ENCODE data around the gene TMEM52. TPM values are rescaled to one million over a fixed set of nuclear protein-coding genes. Genes with fewer than 3 reads are reported as not detected.
A peak's percentile ranks its signal among the peaks of the same experiment; 100 is the strongest.

TMEM52 gene
- total and polyA plus RNA-seq, 2 of the 13 experiments (the other 11 are each of a cell fraction or from before 2014, with no cell fraction given), result 13.2 to 18.7 TPM

DNA sequence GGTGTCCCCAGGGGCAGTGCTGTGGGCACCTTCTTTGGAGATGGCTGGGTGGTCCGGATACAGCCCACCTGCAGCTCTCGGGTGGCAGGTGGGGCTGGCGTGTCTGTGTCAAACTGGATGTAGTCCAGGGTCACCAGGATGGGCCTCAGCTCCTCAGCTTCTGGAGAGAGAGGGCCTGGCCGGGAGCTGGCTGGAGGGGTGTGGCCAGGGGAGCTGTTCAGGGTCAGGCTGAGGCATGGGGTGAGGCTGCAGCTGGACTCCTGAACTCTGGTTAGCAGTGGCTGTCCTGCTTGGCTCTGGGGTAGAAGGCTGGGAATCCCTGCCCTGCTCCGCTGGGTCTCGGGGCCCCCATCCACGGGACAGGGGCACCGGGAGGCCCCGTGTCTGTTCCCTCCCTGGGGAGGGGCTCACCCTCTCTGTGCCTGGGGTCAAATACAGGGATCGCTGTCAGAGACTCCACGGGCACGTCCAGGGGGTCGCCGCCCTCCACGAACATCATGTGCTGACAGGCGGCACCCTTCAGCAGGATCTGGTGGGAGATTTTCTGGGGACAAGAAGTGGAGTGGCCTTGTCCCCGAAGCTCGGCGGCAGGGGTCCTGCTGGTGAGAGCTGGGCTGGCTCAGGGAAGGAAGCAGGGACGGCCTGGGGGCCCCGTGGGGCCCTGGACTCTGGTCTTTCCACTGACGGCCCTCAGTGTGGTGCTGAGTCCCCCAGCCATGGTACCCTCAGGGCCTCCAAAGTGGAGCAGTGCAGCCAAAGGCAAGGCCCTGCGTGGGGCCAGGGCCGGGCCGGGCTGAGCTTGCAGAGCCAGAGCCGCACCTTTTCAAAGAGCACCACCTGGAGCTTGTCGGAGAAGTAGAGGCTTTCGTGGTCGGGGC, 4.1 kb upstream of the TMEM52 start (continued):
- TF ChIP-seq DDIT3 (CRISPR knock-in tag; IDR thresholded peaks at IDR 0.05), result no peak
- TF ChIP-seq, protein P1, sequence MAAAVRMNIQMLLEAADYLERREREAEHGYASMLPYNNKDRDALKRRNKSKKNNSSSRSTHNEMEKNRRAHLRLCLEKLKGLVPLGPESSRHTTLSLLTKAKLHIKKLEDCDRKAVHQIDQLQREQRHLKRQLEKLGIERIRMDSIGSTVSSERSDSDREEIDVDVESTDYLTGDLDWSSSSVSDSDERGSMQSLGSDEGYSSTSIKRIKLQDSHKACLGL (CRISPR knock-in tag; IDR thresholded peaks at IDR 0.05), result no peak
- TF ChIP-seq DR1 (CRISPR knock-in tag; IDR thresholded peaks at IDR 0.05), result no peak; the same call in 1 of the 2 replicates
- peak; percentile 43 for TF ChIP-seq ZNF883 (CRISPR knock-in tag; IDR thresholded peaks at IDR 0.05; ENCODE audit: not compliant biosample characterization)
- TF ChIP-seq SP5 (CRISPR knock-in tag; IDR thresholded peaks at IDR 0.05; ENCODE audit: borderline replicate concordance, low read depth), result peak; percentile 81; the same call in 1 of the 2 replicates
- no peak for TF ChIP-seq ZFP37 (CRISPR knock-in tag; IDR thresholded peaks at IDR 0.05; ENCODE audit: borderline replicate concordance)
- TF ChIP-seq, protein P2, sequence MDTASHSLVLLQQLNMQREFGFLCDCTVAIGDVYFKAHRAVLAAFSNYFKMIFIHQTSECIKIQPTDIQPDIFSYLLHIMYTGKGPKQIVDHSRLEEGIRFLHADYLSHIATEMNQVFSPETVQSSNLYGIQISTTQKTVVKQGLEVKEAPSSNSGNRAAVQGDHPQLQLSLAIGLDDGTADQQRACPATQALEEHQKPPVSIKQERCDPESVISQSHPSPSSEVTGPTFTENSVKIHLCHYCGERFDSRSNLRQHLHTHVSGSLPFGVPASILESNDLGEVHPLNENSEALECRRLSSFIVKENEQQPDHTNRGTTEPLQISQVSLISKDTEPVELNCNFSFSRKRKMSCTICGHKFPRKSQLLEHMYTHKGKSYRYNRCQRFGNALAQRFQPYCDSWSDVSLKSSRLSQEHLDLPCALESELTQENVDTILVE (CRISPR knock-in tag; IDR thresholded peaks at IDR 0.05), result no peak
- TF ChIP-seq, protein P3, sequence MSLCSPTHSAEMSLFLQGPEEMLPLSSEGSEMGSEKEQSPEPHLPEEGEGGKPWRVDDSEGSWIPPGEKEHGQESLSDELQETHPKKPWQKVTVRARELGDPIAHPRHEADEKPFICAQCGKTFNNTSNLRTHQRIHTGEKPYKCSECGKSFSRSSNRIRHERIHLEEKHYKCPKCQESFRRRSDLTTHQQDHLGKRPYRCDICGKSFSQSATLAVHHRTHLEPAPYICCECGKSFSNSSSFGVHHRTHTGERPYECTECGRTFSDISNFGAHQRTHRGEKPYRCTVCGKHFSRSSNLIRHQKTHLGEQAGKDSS (CRISPR knock-in tag; IDR thresholded peaks at IDR 0.05; ENCODE audit: borderline replicate concordance, low read depth), result no peak
- TF ChIP-seq, protein P4, sequence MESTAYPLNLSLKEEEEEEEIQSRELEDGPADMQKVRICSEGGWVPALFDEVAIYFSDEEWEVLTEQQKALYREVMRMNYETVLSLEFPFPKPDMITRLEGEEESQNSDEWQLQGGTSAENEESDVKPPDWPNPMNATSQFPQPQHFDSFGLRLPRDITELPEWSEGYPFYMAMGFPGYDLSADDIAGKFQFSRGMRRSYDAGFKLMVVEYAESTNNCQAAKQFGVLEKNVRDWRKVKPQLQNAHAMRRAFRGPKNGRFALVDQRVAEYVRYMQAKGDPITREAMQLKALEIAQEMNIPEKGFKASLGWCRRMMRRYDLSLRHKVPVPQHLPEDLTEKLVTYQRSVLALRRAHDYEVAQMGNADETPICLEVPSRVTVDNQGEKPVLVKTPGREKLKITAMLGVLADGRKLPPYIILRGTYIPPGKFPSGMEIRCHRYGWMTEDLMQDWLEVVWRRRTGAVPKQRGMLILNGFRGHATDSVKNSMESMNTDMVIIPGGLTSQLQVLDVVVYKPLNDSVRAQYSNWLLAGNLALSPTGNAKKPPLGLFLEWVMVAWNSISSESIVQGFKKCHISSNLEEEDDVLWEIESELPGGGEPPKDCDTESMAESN (CRISPR knock-in tag; conservative IDR thresholded peaks at IDR 0.05), result no peak
- TF ChIP-seq ZNF432 (CRISPR knock-in tag; IDR thresholded peaks at IDR 0.05; ENCODE audit: borderline replicate concordance), result no peak
- TF ChIP-seq GABPA (IDR thresholded peaks at IDR 0.05; ENCODE audit: low read depth, low read length), result no peak
- TF ChIP-seq GABPA (CRISPR knock-in tag; IDR thresholded peaks at IDR 0.05; ENCODE audit: low read depth), result no peak
- TF ChIP-seq ZNF343 (CRISPR knock-in tag; IDR thresholded peaks at IDR 0.05), result peak; percentile 79; the same call in 1 of the 2 replicates
- TF ChIP-seq SOX6 (IDR thresholded peaks at IDR 0.05), result no peak
- peak; percentile 47; the same call in 1 of the 2 replicates for TF ChIP-seq SOX6 (CRISPR knock-in tag; IDR thresholded peaks at IDR 0.05)
- TF ChIP-seq MLX (CRISPR knock-in tag; IDR thresholded peaks at IDR 0.05), result no peak
- no peak for TF ChIP-seq TCF7L2 (IDR thresholded peaks at IDR 0.05; ENCODE audit: low read depth, low read length)
- no peak for TF ChIP-seq KDM5A (IDR thresholded peaks at IDR 0.05; ENCODE audit: borderline replicate concordance, low read length)
- no peak for TF ChIP-seq CEBPG (CRISPR knock-in tag; IDR thresholded peaks at IDR 0.05)
- peak in 1 of 2 experiments; percentile 53; a peak in 1 of 4 replicates for TF ChIP-seq POLR2A (IDR thresholded peaks at IDR 0.05; ENCODE audit: insufficient read depth in 1 of 2, low read depth in 2 of 2, low read length in 2 of 2)
- no peak for TF ChIP-seq ISX (CRISPR knock-in tag; conservative IDR thresholded peaks at IDR 0.05)
- no peak for TF ChIP-seq CBX2 (IDR thresholded peaks at IDR 0.05; ENCODE audit: low read depth, low read length)
- TF ChIP-seq CBX2 (CRISPR knock-in tag; IDR thresholded peaks at IDR 0.05; ENCODE audit: low read depth), result no peak
- TF ChIP-seq RBFOX2 (IDR thresholded peaks at IDR 0.05; ENCODE audit: low read depth, low read length), result peak; percentile 59; the same call in 1 of the 2 replicates
- no peak for TF ChIP-seq ATF7 (IDR thresholded peaks at IDR 0.05)
- no peak for TF ChIP-seq ATF7 (CRISPR knock-in tag; IDR thresholded peaks at IDR 0.05)
- TF ChIP-seq GZF1 (CRISPR knock-in tag; IDR thresholded peaks at IDR 0.05), result 0 out of 2 replicates have a peak, but pooled peaks have one; percentile 31
